ENCODE measurements around the gene CLDN22.

- TF ChIP-seq, protein P1, sequence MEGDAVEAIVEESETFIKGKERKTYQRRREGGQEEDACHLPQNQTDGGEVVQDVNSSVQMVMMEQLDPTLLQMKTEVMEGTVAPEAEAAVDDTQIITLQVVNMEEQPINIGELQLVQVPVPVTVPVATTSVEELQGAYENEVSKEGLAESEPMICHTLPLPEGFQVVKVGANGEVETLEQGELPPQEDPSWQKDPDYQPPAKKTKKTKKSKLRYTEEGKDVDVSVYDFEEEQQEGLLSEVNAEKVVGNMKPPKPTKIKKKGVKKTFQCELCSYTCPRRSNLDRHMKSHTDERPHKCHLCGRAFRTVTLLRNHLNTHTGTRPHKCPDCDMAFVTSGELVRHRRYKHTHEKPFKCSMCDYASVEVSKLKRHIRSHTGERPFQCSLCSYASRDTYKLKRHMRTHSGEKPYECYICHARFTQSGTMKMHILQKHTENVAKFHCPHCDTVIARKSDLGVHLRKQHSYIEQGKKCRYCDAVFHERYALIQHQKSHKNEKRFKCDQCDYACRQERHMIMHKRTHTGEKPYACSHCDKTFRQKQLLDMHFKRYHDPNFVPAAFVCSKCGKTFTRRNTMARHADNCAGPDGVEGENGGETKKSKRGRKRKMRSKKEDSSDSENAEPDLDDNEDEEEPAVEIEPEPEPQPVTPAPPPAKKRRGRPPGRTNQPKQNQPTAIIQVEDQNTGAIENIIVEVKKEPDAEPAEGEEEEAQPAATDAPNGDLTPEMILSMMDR (IDR thresholded peaks at IDR 0.05): no peak
- TF ChIP-seq POLR2A (IDR thresholded peaks at IDR 0.05): no peak
These were observed 33.5 kb upstream of the CLDN22 start for GRCh38 chr4:183353557-183353956.
